Measurements from ENCODE around the gene B4GALT7. TPM values are rescaled to one million over a fixed set of nuclear protein-coding genes. Genes with fewer than 3 reads are reported as not detected.
"Not testable (repeated sequence)": the region's sequence is repeated elsewhere in the genome, so short reads cannot be mapped to it uniquely, and the experiment has no call there.

B4GALT7 gene
- total RNA-seq, 2 donors from 2014 or later: 26.6 to 42.8 TPM

GRCh38 chr5:177608243-177609075, 8.5 kb downstream of the B4GALT7 start:
- no peak overlapping the region for H3K27ac Mint-ChIP-seq
- H3K4me1 Mint-ChIP-seq (ENCODE audit: low read depth in 2 of 2): peaks cover 0 to 16% of the 10 kb centered on the region in 2 donors
- H3K36me3 Mint-ChIP-seq: no peaks in the 10 kb centered on the region
- H3K27me3 Mint-ChIP-seq: no peaks in the 10 kb centered on the region
- no peak for DNase-seq (ENCODE audit: low spot score)
- H3K9me3 Mint-ChIP-seq: no peaks in the 10 kb centered on the region
- no peak for ATAC-seq
- H3K4me3 Mint-ChIP-seq: no peak overlapping the region

- Mint-ChIP-seq H3K4me1 (ENCODE audit: low read depth in 2 of 2) (peaks cover 0 to 13% of the 10 kb centered on the region in 2 donors), H3K4me3 (no peak overlapping the region), H3K36me3 (no peaks in the 10 kb centered on the region), H3K27me3 (no peaks in the 10 kb centered on the region), H3K9me3 (no peaks in the 10 kb centered on the region), H3K27ac (no peak overlapping the region)
- DNase-seq (ENCODE audit: low spot score) (no peak), ATAC-seq (peak in 1 of 2 donors; percentile 8)
Measured at GRCh38 chr5:177609076-177610059, 9.4 kb downstream of the B4GALT7 start.

- Mint-ChIP-seq H3K9me3 (no peaks in the 10 kb centered on the region), H3K36me3 (no peaks in the 10 kb centered on the region), H3K27ac (no peak overlapping the region), H3K4me1 (ENCODE audit: low read depth in 2 of 2) (peaks cover 0 to 13% of the 10 kb centered on the region in 2 donors), H3K4me3 (no peak overlapping the region), H3K27me3 (no peaks in the 10 kb centered on the region)
- no peak for DNase-seq (ENCODE audit: low spot score)
- no peak for ATAC-seq
Measured at GRCh38 chr5:177610131-177610769, 10.3 kb downstream of the B4GALT7 start.

- Mint-ChIP-seq H3K9me3 (no peaks in the 10 kb centered on the region), H3K4me1 (ENCODE audit: low read depth in 2 of 2) (peaks cover 0 to 8% of the 10 kb centered on the region in 2 donors), H3K36me3 (no peaks in the 10 kb centered on the region), H3K27ac (no peak overlapping the region), H3K4me3 (no peak overlapping the region), H3K27me3 (no peaks in the 10 kb centered on the region)
- DNase-seq (ENCODE audit: low spot score) (no peak), ATAC-seq (no peak)
Measured at GRCh38 chr5:177610770-177611445, 11.0 kb downstream of the B4GALT7 start.

- no peaks in the 10 kb centered on the region for H3K36me3 Mint-ChIP-seq
- H3K4me3 Mint-ChIP-seq: no peak overlapping the region
- peaks cover 0 to 3% of the 10 kb centered on the region in 2 donors for H3K4me1 Mint-ChIP-seq (ENCODE audit: low read depth in 2 of 2)
- DNase-seq (ENCODE audit: low spot score) (no peak), ATAC-seq (no peak)
- H3K9me3 Mint-ChIP-seq: no peaks in the 10 kb centered on the region
- no peaks in the 10 kb centered on the region for H3K27me3 Mint-ChIP-seq
- H3K27ac Mint-ChIP-seq: no peak overlapping the region
Measured at GRCh38 chr5:177611446-177612214, 11.7 kb downstream of the B4GALT7 start.

GRCh38 chr5:177612215-177612673, 12.3 kb downstream of the B4GALT7 start:
- H3K27me3 Mint-ChIP-seq: no peaks in the 10 kb centered on the region
- DNase-seq (ENCODE audit: low spot score): no peak
- ATAC-seq: no peak
- no peak overlapping the region for H3K4me3 Mint-ChIP-seq
- no peaks in the 10 kb centered on the region for H3K9me3 Mint-ChIP-seq
- H3K36me3 Mint-ChIP-seq: no peaks in the 10 kb centered on the region
- H3K27ac Mint-ChIP-seq: no peak overlapping the region
- no peaks in the 10 kb centered on the region for H3K4me1 Mint-ChIP-seq (ENCODE audit: low read depth in 2 of 2)

- no peak for ATAC-seq
- H3K4me3 Mint-ChIP-seq: no peak overlapping the region
- peaks cover 14% of the 10 kb centered on the region for H3K36me3 Mint-ChIP-seq
Measured at GRCh38 chr5:177620560-177620959, 20.6 kb downstream of the B4GALT7 start.

GRCh38 chr5:177624172-177624571, 24.2 kb downstream of the B4GALT7 start:
- H3K36me3 Mint-ChIP-seq; H3K4me3 Mint-ChIP-seq; DNase-seq (ENCODE audit: low spot score); H3K27ac Mint-ChIP-seq; H3K9me3 Mint-ChIP-seq; H3K4me1 Mint-ChIP-seq (ENCODE audit: low read depth in 2 of 2); ATAC-seq; H3K27me3 Mint-ChIP-seq: not testable (repeated sequence)

More at GRCh38 chr5:177620560-177620959, 20.6 kb downstream of the B4GALT7 start:
- Mint-ChIP-seq H3K4me1 (ENCODE audit: low read depth in 2 of 2) (no peaks in the 10 kb centered on the region), H3K27ac (no peak overlapping the region), H3K9me3 (no peaks in the 10 kb centered on the region), H3K27me3 (no peaks in the 10 kb centered on the region)
- DNase-seq (ENCODE audit: low spot score): no peak

GRCh38 chr5:177630186-177630585, 30.3 kb downstream of the B4GALT7 start:
- not testable (repeated sequence) for H3K36me3 Mint-ChIP-seq; DNase-seq (ENCODE audit: low spot score); H3K27ac Mint-ChIP-seq; ATAC-seq; H3K27me3 Mint-ChIP-seq; H3K4me3 Mint-ChIP-seq; H3K9me3 Mint-ChIP-seq; H3K4me1 Mint-ChIP-seq (ENCODE audit: low read depth in 2 of 2)

- H3K36me3 Mint-ChIP-seq; H3K4me3 Mint-ChIP-seq; H3K4me1 Mint-ChIP-seq (ENCODE audit: low read depth in 2 of 2); ATAC-seq; DNase-seq (ENCODE audit: low spot score); H3K27ac Mint-ChIP-seq; H3K27me3 Mint-ChIP-seq; H3K9me3 Mint-ChIP-seq: not testable (repeated sequence)
Measured at GRCh38 chr5:177634912-177635311, 35.0 kb downstream of the B4GALT7 start.

GRCh38 chr5:177645462-177645861, 45.5 kb downstream of the B4GALT7 start:
- not testable (repeated sequence) for H3K27ac Mint-ChIP-seq; H3K36me3 Mint-ChIP-seq; DNase-seq (ENCODE audit: low spot score); H3K4me3 Mint-ChIP-seq; H3K27me3 Mint-ChIP-seq; H3K4me1 Mint-ChIP-seq (ENCODE audit: low read depth in 2 of 2); H3K9me3 Mint-ChIP-seq
- peak in 1 of 2 donors; percentile 71 for ATAC-seq

GRCh38 chr5:177651235-177651634, 51.3 kb downstream of the B4GALT7 start:
- not testable (repeated sequence) for ATAC-seq; H3K4me3 Mint-ChIP-seq; H3K9me3 Mint-ChIP-seq; DNase-seq (ENCODE audit: low spot score); H3K27ac Mint-ChIP-seq; H3K27me3 Mint-ChIP-seq; H3K4me1 Mint-ChIP-seq (ENCODE audit: low read depth in 2 of 2); H3K36me3 Mint-ChIP-seq
